Measurements from ENCODE around the gene GDPD3.

The GDPD3 gene

GRCh38 chr16:30119428-30119827 is 6.1 kb upstream of the GDPD3 start:
- Histone ChIP-seq H3K27me3 (ENCODE audit: low read depth, low read length) (no peaks in the 10 kb centered on the region), H4K20me1 (ENCODE audit: insufficient read depth, low read length) (no peaks in the 10 kb centered on the region), H3K4me1 (ENCODE audit: low read length) (peaks cover 12% of the 10 kb centered on the region), H3K79me2 (ENCODE audit: low read length) (no peaks in the 10 kb centered on the region), H3K36me3 (replicated peaks; ENCODE audit: low read depth, low read length) (no peaks in the 10 kb centered on the region), H3K27ac (ENCODE audit: low read length) (no peak overlapping the region), H3K9ac (ENCODE audit: low read length) (no peak overlapping the region), H3K4me2 (ENCODE audit: low read length) (no peak overlapping the region), H3K4me3 (ENCODE audit: low read length) (no peak overlapping the region), H3K9me3 (ENCODE audit: insufficient read depth, low read length) (no peaks in the 10 kb centered on the region), H2AFZ (ENCODE audit: low read depth, low read length) (no peak overlapping the region)
- TF ChIP-seq EZH2phosphoT487 (IDR thresholded peaks at IDR 0.05; ENCODE audit: low read depth) (no peak), CTCF (IDR thresholded peaks at IDR 0.05; ENCODE audit: low read depth, low read length) (no peak)

GRCh38 chr16:30117768-30118167 is 4.4 kb upstream of the GDPD3 start:
- TF ChIP-seq CTCF (IDR thresholded peaks at IDR 0.05; ENCODE audit: low read depth, low read length), result no peak
- no peaks in the 10 kb centered on the region for H3K79me2 ChIP-seq (ENCODE audit: low read length)
- no peaks in the 10 kb centered on the region for H3K36me3 ChIP-seq (replicated peaks; ENCODE audit: low read depth, low read length)
- peaks cover 4% of the 10 kb centered on the region; the same call in 1 of the 2 replicates for H3K4me1 ChIP-seq (ENCODE audit: low read length)
- H3K9ac ChIP-seq (ENCODE audit: low read length), result no peak overlapping the region
- H3K27me3 ChIP-seq (ENCODE audit: low read depth, low read length), result no peaks in the 10 kb centered on the region
- H3K27ac ChIP-seq (ENCODE audit: low read length), result no peak overlapping the region
- H3K4me3 ChIP-seq (ENCODE audit: low read length), result no peak overlapping the region
- no peak overlapping the region for H2AFZ ChIP-seq (ENCODE audit: low read depth, low read length)
- H3K9me3 ChIP-seq (ENCODE audit: insufficient read depth, low read length), result no peaks in the 10 kb centered on the region
- H4K20me1 ChIP-seq (ENCODE audit: insufficient read depth, low read length), result no peaks in the 10 kb centered on the region
- H3K4me2 ChIP-seq (ENCODE audit: low read length), result no peak overlapping the region

GRCh38 chr16:30116291-30117207 is 3.2 kb upstream of the GDPD3 start:
- H2AFZ ChIP-seq (ENCODE audit: low read depth, low read length), result no peak overlapping the region

More at GRCh38 chr16:30116291-30117207, 3.2 kb upstream of the GDPD3 start:
- TF ChIP-seq CTCF (IDR thresholded peaks at IDR 0.05; ENCODE audit: low read depth, low read length) (no peak), EZH2phosphoT487 (IDR thresholded peaks at IDR 0.05; ENCODE audit: low read depth) (no peak)
- no peaks in the 10 kb centered on the region for H3K9me3 ChIP-seq (ENCODE audit: insufficient read depth, low read length)
- no peaks in the 10 kb centered on the region for H3K4me1 ChIP-seq (ENCODE audit: low read length)
- H3K79me2 ChIP-seq (ENCODE audit: low read length), result no peaks in the 10 kb centered on the region
- H3K4me3 ChIP-seq (ENCODE audit: low read length), result no peak overlapping the region
- H3K27ac ChIP-seq (ENCODE audit: low read length), result no peak overlapping the region
- no peaks in the 10 kb centered on the region for H4K20me1 ChIP-seq (ENCODE audit: insufficient read depth, low read length)
- H3K36me3 ChIP-seq (replicated peaks; ENCODE audit: low read depth, low read length), result no peaks in the 10 kb centered on the region
- no peak overlapping the region for H3K9ac ChIP-seq (ENCODE audit: low read length)
- no peaks in the 10 kb centered on the region for H3K27me3 ChIP-seq (ENCODE audit: low read depth, low read length)
- H3K4me2 ChIP-seq (ENCODE audit: low read length), result no peak overlapping the region
